ENCODE data around the gene MMP15. TPM values are rescaled to one million over a fixed set of nuclear protein-coding genes. Genes with fewer than 3 reads are reported as not detected.

MMP15 gene
- total and polyA plus RNA-seq, 2 of the 13 experiments (the other 11 are each of a cell fraction or from before 2014, with no cell fraction given): 35.2 to 44.9 TPM

- TF ChIP-seq RXRB (CRISPR knock-in tag; IDR thresholded peaks at IDR 0.05; ENCODE audit: borderline replicate concordance) (peak; percentile 77), ZIK1 (CRISPR knock-in tag; IDR thresholded peaks at IDR 0.05; ENCODE audit: borderline replicate concordance, low read depth) (no peak; the same call in 1 of the 2 replicates), HNRNPLL (IDR thresholded peaks at IDR 0.05; ENCODE audit: low read depth, low read length, poor library complexity, severe bottlenecking) (peak; percentile 46), ZNF646 (CRISPR knock-in tag; IDR thresholded peaks at IDR 0.05) (no peak), ZNF354B (CRISPR knock-in tag; IDR thresholded peaks at IDR 0.05) (no peak), E2F2 (CRISPR knock-in tag; IDR thresholded peaks at IDR 0.05; ENCODE audit: borderline replicate concordance) (peak; percentile 80; the same call in 1 of the 2 replicates), TAF1 (CRISPR knock-in tag; IDR thresholded peaks at IDR 0.05) (peak; percentile 45; the same call in 1 of the 2 replicates), ZNF766 (CRISPR knock-in tag; IDR thresholded peaks at IDR 0.05; ENCODE audit: borderline replicate concordance) (peak; percentile 97), KDM1A (CRISPR knock-in tag; IDR thresholded peaks at IDR 0.05) (peak; percentile 24; the same call in 1 of the 2 replicates), FOXO1 (CRISPR knock-in tag; IDR thresholded peaks at IDR 0.05) (peak; percentile 65), NFIB (CRISPR knock-in tag; IDR thresholded peaks at IDR 0.05; ENCODE audit: borderline replicate concordance) (no peak), HOXD1 (CRISPR knock-in tag; IDR thresholded peaks at IDR 0.05) (peak; percentile 65), TAF15 (IDR thresholded peaks at IDR 0.05; ENCODE audit: low read depth, low read length, poor library complexity, severe bottlenecking) (no peak), AKNA (CRISPR knock-in tag; IDR thresholded peaks at IDR 0.05; ENCODE audit: borderline replicate concordance) (no peak)
Observed at GRCh38 chr16:58025351-58026138, at the start of gene MMP15 (continued).

Measured in HepG2 (cell line).